D721Med (cell line): Measurements from ENCODE around the gene KRTAP4-5.
"Not testable (repeated sequence)": the region's sequence is repeated elsewhere in the genome, so short reads cannot be mapped to it uniquely, and the experiment has no call there.

Source experiments
- DNase-seq: peaks from one replicate; pipeline ENCODE4 v3.0.0; 2011; ENCODE audit warnings: low spot score; ENCODE audit not compliant: insufficient read length
- FAIRE-seq: peaks from 2 replicates; lab custom pipeline; 2011; peaks lifted over from hg19 to GRCh38; lab: Jason Lieb, UNC
- CTCF ChIP-seq: IDR thresholded peaks from 2 replicates; pipeline ENCODE4 v1.5.1; 2012; ENCODE audit warnings: mild to moderate bottlenecking, control low read depth; ENCODE audit not compliant: insufficient read depth; ENCODE audit errors: missing control alignments

The KRTAP4-5 gene

GRCh38 chr17:41103896-41104295, 45.7 kb downstream of the KRTAP4-5 start:
- FAIRE-seq (no peak), DNase-seq (no peak)
- no peak for TF ChIP-seq CTCF

DNA sequence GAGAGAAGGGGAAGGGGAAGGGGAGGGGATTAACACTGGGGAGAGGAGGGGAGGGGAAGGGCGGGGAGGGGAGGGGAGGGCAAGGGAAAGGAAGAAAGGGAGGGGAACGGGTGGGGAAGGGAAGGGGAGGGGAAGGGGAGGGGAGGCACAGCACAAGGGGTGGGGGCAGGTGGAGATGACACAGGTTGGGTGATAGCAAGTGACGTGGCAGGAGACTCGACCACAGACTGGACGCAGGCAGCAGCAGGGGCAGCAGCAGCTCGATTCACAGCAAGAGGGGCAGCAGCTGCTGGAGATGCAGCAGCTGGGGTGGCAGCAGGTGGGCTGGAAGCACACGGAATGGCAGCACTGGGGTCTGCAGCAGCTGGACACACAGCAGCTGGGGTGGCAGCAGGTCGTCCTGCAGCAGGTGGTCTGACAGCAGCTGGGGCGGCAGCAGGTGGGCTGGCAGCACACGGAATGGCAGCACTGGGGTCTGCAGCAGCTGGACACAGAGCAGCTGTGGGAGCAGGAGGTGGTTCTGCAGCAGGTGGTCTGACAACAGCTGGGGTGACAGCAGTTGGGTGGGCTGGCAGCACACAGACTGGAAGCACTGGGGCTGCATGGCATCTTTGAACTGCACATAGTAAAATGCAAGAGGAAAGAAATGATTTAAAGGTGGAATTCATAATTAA, 47.9 kb downstream of the KRTAP4-5 start, which contains the start of gene KRTAP4-16:
Gene KRTAP4-16, minus strand, starts transcription at position 624 of the 674 bp plus-strand sequence. Its CDS starts 0 bp downstream, at position 624.
- FAIRE-seq (no peak), DNase-seq (no peak)
- no peak for TF ChIP-seq CTCF

GRCh38 chr17:41099682-41100480, 49.7 kb downstream of the KRTAP4-5 start:
- not testable (repeated sequence) for DNase-seq, FAIRE-seq
